H1 (cell line): ENCODE data around the gene PLGRKT. TPM values are rescaled to one million over a fixed set of nuclear protein-coding genes. Genes with fewer than 3 reads are reported as not detected.

Source experiments
- KDM5A ChIP-seq: fragments of 200-600 bp; IDR thresholded peaks from 2 replicates; pipeline ENCODE4 v1.7.1; 2012; ENCODE audit warnings: mild to moderate bottlenecking, low read length, inconsistent platforms, mixed read lengths
- polyA plus RNA-seq, 7 experiments: library from polyadenylated mRNA; depleted of rRNA in 3 of 7; stranded (reverse) in 5 of 7; unstranded in 2 of 7; fragments of >200 nt in 5 of 7; fragments of 200-250 nt in 2 of 7; gene quantifications; 1 replicate in 5 of 7; 2 replicates in 1 of 7; 4 replicates in 1 of 7; pipeline versions ENCODE4 v1.2.1 to v1.2.3, GENCODE V29; 2011 to 2013; ENCODE audit warnings: missing spikeins in 2 of 7, mixed read lengths in 2 of 7
- total RNA-seq: library from RNA; stranded (reverse); fragmentation: NEBNext Ultra II Directional; extraction: Animal tissue kit (Norgen Biotek cat#: 25700); gene quantifications from 2 replicates; pipeline ENCODE4 v1.2.1, GENCODE V29; 2021
- TF ChIP-seq, protein P1 (sequence below): IDR thresholded peaks from 2 replicates; pipeline ENCODE4 v1.6.1; 2011; ENCODE audit warnings: low read length, improper control_type of control experiment

PLGRKT gene
- total and polyA plus RNA-seq, 2 of the 8 experiments (the other 6 are each of a cell fraction or from before 2014, with no cell fraction given) = 5.4 to 15.7 TPM

DNA sequence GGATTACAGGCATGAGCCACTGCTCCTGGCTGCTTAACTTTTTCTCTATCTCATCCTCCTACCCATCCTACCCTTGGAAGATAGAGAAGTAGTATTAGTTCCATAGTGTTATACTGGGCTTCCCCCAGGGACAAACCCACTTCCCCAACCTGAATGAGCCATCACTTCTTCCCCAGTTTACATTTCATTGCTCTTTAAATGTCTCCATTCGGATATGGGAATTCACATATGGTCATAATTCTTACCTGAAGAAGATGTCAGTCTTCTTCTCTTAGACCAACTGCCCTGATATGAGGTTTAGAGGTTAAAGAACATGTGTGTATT, 14.5 kb upstream of the PLGRKT start (continued):
- TF ChIP-seq, protein P1, sequence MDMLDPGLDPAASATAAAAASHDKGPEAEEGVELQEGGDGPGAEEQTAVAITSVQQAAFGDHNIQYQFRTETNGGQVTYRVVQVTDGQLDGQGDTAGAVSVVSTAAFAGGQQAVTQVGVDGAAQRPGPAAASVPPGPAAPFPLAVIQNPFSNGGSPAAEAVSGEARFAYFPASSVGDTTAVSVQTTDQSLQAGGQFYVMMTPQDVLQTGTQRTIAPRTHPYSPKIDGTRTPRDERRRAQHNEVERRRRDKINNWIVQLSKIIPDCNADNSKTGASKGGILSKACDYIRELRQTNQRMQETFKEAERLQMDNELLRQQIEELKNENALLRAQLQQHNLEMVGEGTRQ = no peak
- TF ChIP-seq KDM5A = no peak
